ACC112 (cell line): Measurements from ENCODE around the gene GID4.
A peak's percentile ranks its signal among the peaks of the same experiment; 100 is the strongest.

Source experiments
- H2AFZ ChIP-seq: fragments of 200-600 bp; sonication (generic); one replicate; pipeline ENCODE4 v1.6.0; 2017; ENCODE audit warnings: antibody characterized with exemption, low read length; ENCODE audit not compliant: unreplicated experiment
- H3K27ac ChIP-seq: fragments of 200-600 bp; sonication (generic); 2 replicates; pipeline ENCODE4 v1.5.1; 2014; ENCODE audit warnings: low read depth, mild to moderate bottlenecking, antibody characterized with exemption, low read length, moderate library complexity
- H3K27me3 ChIP-seq: fragments of 200-600 bp; sonication (generic); 2 replicates; pipeline ENCODE4 v1.6.1; 2014; ENCODE audit warnings: mild to moderate bottlenecking, antibody characterized with exemption, low read length, moderate library complexity, mixed read lengths; ENCODE audit not compliant: insufficient read depth
- H3K36me3 ChIP-seq: fragments of 200-600 bp; sonication (generic); 2 replicates; pipeline ENCODE4 v1.6.1; 2016; ENCODE audit warnings: mild to moderate bottlenecking, antibody characterized with exemption, low read length, moderate library complexity, mixed read lengths; ENCODE audit not compliant: insufficient read depth
- H3K4me1 ChIP-seq: fragments of 200-600 bp; sonication (generic); one replicate; pipeline ENCODE4 v1.6.1; 2016; ENCODE audit warnings: low read length, mixed read lengths; ENCODE audit not compliant: insufficient read depth, unreplicated experiment, control insufficient read depth
- H3K4me3 ChIP-seq: fragments of 200-600 bp; sonication (generic); 2 replicates; pipeline ENCODE4 v1.5.1; 2014; ENCODE audit warnings: mild to moderate bottlenecking, low read depth, low read length
- H3K79me2 ChIP-seq: fragments of 200-600 bp; sonication (generic); one replicate; pipeline ENCODE4 v1.6.0; 2016; ENCODE audit warnings: low read length; ENCODE audit not compliant: control insufficient read depth, unreplicated experiment, insufficient read depth

GID4 gene

DNA sequence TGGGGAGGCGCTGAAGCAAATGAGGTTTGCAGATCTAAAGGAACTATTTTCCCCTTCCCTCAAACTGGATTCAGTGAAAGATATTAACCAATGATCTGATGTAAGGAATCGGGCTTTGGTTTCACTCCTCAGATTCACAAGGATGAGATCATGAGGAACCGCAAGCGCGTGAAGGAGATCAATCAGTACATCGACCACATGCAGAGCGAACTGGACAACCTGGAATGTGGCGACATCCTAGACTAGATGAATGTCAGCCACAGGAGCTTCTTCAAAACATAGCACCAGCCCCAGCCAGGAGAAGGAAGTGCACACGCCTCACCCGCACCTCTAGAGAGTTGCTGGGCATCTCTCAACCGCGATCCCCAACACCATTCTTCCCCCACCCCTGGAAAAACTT is 22.8 kb upstream of the GID4 start:
- Histone ChIP-seq H3K36me3 (no peaks in the 10 kb centered on the region), H3K4me3 (no peak overlapping the region), H3K27me3 (no peaks in the 10 kb centered on the region), H3K27ac (no peak overlapping the region), H3K4me1 (no peaks in the 10 kb centered on the region), H2AFZ (no peak overlapping the region), H3K79me2 (no peaks in the 10 kb centered on the region)

DNA sequence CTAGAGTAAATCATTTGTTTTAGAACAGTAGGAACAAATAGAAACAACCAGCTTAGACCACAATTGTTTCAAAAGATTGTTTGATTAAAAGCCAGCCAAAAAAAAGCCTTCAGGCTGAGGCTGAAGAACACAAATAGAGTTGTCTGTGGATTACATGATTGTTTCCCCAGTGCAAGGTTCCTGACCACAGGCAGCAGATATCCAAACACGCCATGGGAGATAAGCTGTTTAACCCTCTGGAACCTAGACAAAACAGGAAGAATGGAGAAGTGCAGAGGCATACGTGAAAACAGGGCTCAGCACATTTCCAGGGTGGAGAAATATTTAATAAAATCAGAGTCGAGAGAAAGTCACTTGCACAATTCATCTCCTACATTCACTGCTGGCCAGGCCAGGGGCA is 21.2 kb upstream of the GID4 start:
- H3K4me1 ChIP-seq = no peaks in the 10 kb centered on the region
- H3K27ac ChIP-seq = no peak overlapping the region
- H3K4me3 ChIP-seq = no peak overlapping the region
- H3K27me3 ChIP-seq = no peaks in the 10 kb centered on the region
- H3K79me2 ChIP-seq = no peaks in the 10 kb centered on the region
- H2AFZ ChIP-seq = no peak overlapping the region
- no peaks in the 10 kb centered on the region for H3K36me3 ChIP-seq

DNA sequence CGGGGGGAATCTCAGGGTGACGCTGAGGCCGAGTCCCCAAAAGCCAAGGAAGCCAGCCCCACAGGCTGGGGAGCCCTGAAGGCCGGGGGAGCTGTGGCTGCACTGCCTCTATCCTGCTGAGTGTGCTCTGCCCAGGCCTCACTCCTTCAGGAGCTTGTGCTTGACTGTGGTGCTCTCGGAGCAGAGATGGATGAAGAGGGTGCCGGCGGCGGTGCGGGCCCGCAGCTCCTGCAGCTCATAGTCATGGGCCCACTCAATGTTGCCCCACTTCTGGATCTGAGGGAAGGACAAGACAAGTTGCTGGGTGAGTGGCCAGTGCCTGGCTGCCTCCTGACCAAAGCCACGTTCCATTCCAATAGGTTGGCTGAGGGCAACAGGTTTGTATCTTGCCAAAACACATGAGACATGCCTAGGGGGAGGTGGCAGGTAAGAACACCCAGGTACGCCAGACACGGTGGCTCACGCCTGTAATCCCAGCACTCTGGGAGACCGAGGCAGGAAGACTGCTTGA is 20.7 kb upstream of the GID4 start:
- no peaks in the 10 kb centered on the region for H3K36me3 ChIP-seq
- no peak overlapping the region for H3K4me3 ChIP-seq
- no peaks in the 10 kb centered on the region for H3K79me2 ChIP-seq
- H3K27ac ChIP-seq = no peak overlapping the region
- no peaks in the 10 kb centered on the region for H3K27me3 ChIP-seq
- H2AFZ ChIP-seq = no peak overlapping the region
- H3K4me1 ChIP-seq = no peaks in the 10 kb centered on the region

DNA sequence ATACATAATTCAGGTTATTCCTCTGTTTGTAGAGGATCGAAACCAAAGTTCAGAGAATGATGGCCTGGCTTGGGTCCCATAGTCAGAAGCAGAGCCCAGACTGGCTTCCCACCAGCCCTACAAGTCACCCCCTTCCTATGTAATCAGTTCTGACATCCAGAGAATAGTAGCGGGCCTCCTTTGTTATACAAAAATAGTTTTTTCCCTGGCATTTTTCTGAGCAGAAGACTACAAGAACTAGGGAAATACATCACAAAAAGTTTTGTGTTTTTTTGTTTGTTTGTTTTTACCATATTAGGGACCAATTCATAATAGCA is 19.4 kb upstream of the GID4 start:
- H3K4me3 ChIP-seq = no peak overlapping the region
- no peaks in the 10 kb centered on the region for H3K79me2 ChIP-seq
- H2AFZ ChIP-seq = no peak overlapping the region
- H3K36me3 ChIP-seq = no peaks in the 10 kb centered on the region
- H3K4me1 ChIP-seq = no peaks in the 10 kb centered on the region
- H3K27ac ChIP-seq = no peak overlapping the region
- no peaks in the 10 kb centered on the region for H3K27me3 ChIP-seq

DNA sequence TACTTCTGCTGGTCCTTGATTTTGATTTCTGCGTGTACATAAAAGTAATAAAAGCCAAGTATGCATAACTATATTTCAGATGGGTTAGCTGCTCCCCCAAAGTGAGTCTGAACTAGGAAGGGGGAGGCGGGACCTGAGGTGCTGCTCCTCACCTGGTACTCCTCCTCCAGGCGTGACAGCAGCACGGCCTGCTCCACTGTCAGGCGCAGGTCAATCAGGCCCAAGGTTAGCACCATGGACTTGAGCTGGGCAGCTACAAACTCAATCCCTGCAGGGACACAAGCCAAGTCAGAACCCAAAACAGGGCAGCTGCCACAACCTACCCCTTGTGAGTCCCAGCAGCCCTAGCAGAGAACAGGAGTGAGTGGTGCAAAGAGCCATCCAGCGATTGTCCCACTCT is 18.2 kb upstream of the GID4 start:
- no peak overlapping the region for H2AFZ ChIP-seq
- no peak overlapping the region for H3K27ac ChIP-seq
- no peaks in the 10 kb centered on the region for H3K36me3 ChIP-seq
- H3K4me3 ChIP-seq = no peak overlapping the region
- H3K27me3 ChIP-seq = no peaks in the 10 kb centered on the region
- H3K79me2 ChIP-seq = no peaks in the 10 kb centered on the region
- H3K4me1 ChIP-seq = peaks cover 11% of the 10 kb centered on the region

DNA sequence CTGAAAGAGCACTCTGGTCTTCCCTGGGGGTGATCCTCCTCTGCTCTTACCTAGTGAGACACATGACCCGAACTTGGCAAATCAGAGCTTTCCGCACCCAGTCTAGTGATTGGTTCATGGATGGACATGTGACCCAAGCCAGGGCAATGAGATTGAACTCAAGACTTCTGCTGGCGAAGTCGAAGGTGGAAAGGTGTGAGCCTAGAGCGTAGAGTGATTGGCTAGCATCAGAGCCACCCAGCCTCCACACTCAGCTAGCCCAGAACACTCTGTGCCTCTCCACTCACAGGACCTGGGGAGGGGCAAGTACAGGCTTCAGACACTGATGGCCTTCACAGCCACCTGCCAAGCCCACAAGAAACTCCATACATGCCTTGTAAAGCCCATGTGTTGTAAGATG is 17.8 kb upstream of the GID4 start:
- Histone ChIP-seq H3K79me2 (no peaks in the 10 kb centered on the region), H3K27me3 (no peaks in the 10 kb centered on the region), H3K4me1 (peaks cover 15% of the 10 kb centered on the region), H3K27ac (no peak overlapping the region), H2AFZ (no peak overlapping the region), H3K36me3 (no peaks in the 10 kb centered on the region), H3K4me3 (no peak overlapping the region)

DNA sequence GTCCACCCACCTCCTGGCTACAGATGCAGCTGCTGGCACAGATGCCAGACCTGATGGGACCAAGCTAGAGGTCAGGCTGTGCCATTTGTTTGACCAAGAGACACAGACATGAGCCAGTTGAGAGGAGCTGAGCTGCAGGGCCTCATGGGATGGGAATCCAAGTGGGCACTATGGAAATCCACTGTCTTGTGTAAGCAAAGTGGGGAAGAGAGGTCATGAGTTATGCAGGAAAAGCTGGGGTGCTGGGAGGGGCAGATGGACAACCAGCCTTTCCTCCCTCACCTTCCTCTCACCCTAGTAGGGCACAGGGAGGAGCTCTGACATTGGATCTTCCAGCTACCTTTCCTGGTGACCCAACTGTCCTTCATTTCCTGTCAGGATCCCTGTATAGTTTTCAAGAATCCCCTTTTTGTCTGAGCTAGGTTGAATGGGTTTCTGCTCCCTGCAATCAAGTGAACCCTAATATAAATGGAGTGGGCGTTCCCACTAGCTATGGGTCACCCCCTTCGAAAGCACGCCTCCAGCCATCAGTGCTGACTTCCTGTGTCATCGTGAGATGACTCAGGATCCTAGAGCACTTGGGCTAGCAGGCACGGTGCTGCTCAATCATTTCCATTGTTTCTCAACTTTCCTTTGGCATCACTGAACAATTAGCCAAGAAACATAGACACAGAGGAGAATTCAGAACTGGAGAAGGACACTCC is 13.8 kb upstream of the GID4 start:
- peaks cover 18% of the 10 kb centered on the region for H3K4me1 ChIP-seq
- H3K36me3 ChIP-seq = no peaks in the 10 kb centered on the region
- no peaks in the 10 kb centered on the region for H3K27me3 ChIP-seq
- peak overlapping the region; percentile 56; the same call in 1 of the 2 replicates for H3K27ac ChIP-seq
- no peaks in the 10 kb centered on the region for H3K79me2 ChIP-seq
- no peak overlapping the region for H3K4me3 ChIP-seq
- no peak overlapping the region for H2AFZ ChIP-seq

DNA sequence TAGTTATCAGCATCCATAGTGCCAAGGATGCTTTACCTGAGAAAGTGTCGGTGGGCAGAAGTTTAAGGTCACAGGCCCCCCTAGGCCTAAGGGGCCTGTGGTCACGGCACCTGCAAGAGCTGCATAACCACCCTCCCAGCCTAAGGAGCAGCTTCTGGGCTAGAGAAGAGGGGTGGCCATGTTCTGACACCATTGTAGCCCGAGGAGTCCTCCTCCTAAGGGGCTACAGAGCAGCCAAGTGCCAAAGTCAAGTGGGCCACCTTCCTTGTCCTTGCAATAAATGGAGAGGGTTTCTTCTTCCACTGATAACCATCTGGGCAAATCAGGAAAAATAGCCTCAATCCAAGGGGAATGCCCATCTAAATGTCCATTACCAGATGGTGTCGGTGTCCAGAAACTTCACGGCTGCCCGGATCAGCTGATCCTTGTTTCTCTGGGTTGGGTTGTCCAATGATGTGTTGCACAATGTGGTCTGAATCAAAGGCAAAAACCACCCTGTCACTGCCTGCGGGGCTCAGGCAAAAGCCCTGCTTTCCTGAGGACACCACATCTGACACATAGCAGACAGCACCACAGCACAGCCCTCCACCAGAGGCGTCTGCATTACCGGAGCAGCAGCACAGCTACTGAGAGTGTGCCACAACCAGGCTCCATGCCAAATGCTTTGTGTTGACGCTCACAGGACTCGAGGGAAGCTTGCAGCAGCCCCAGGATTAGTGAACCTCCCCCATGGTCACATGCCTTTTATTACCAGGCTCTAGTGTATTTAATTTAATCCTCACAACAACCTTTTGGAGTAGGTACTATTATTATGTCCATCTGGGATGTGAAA is 13.0 kb upstream of the GID4 start:
- Histone ChIP-seq H3K79me2 (no peaks in the 10 kb centered on the region), H3K27me3 (no peaks in the 10 kb centered on the region), H3K36me3 (no peaks in the 10 kb centered on the region), H3K4me1 (peaks cover 18% of the 10 kb centered on the region), H3K4me3 (no peak overlapping the region), H2AFZ (no peak overlapping the region), H3K27ac (peak overlapping the region; percentile 56; the same call in 1 of the 2 replicates)

DNA sequence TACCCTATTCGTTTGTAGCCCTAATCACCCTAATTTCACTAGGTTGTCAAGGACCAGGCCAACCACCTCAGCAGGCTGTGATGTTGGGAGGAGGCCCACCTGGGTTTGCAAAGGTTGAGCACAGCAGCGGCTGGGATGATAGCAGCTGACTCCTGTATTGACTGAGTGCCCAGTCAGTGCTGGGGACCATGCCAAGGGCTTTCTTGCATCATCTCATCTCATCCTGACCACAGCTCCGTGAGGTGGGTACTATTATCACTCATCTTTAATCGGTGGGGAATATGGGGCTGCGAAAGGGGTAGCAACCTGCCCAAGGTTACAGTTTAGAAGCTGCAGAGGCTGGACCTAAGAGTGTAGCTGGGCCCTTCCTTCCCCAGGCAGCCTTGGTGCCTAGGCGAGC is 11.9 kb upstream of the GID4 start:
- Histone ChIP-seq H3K36me3 (no peaks in the 10 kb centered on the region), H3K27ac (no peak overlapping the region), H3K79me2 (no peaks in the 10 kb centered on the region), H3K27me3 (no peaks in the 10 kb centered on the region), H2AFZ (no peak overlapping the region), H3K4me1 (peaks cover 26% of the 10 kb centered on the region), H3K4me3 (no peak overlapping the region)

DNA sequence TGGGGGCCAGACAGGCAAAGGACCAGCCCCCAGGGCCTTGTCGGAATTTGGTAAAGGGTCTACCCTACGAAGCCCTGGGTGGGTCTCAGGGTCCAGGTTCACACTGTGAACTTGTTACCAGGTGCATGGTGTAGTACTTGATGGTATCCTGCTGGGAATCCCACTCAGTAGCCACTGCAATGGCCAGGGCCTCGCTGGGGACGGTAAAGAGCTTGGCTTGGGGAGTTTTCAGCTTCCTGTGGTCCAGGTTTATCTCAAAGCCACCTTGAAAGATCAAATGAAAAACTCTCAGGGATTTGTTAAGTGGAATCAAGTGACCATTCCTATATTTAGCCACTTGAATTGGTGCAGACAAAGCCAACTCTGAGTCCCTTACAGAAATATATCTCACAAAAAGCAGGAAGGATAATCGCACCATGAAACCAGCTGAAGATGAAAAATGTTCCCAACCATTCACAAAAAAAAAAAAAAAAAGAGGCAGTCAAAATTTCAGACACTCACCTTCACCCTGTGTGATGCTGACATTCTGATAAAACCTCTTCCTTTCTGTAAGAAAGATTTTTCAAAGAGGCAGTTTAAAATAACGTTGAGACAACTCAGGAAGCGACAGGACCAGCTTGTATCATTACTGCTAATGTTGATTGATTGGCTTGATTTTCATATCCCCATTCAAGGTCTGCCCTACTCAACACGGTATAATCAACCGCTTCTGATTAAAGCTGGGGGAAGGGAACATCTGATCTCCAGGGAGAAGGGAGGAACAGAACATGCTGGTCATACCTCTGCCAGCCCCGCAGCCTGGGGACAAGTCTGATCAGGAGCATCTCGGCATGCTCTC is 10.9 kb upstream of the GID4 start:
- Histone ChIP-seq H3K27me3 (no peaks in the 10 kb centered on the region), H3K36me3 (no peaks in the 10 kb centered on the region), H3K27ac (no peak overlapping the region), H3K4me1 (peaks cover 32% of the 10 kb centered on the region), H3K4me3 (no peak overlapping the region), H3K79me2 (peaks cover 3% of the 10 kb centered on the region), H2AFZ (no peak overlapping the region)
